Naive thymus-derived CD4-positive, alpha-beta T cell (primary cell): ENCODE data around the gene SORCS2. TPM values are rescaled to one million over a fixed set of nuclear protein-coding genes. Genes with fewer than 3 reads are reported as not detected.
A peak's percentile ranks its signal among the peaks of the same experiment; 100 is the strongest.

Experiments
- ATAC-seq: fragments of 150-1000 bp; cut with Tn5 transposase; 2 replicates; pipeline ENCODE4 v1.10.0; 2021; ENCODE audit warnings: mild to moderate bottlenecking, moderate library complexity
- CTCF ChIA-PET: fragments of 350-600 bp; sonication (Branson Sonifier 250); formaldehyde crosslinking; loops from one replicate; lab custom pipeline; 2021; ENCODE audit warnings: antibody characterized with exemption; lab: Charles Lee
- POLR2A ChIA-PET: fragments of 350-600 bp; sonication (Branson Sonifier 250); formaldehyde crosslinking; loops from one replicate; lab custom pipeline; 2021; ENCODE audit warnings: antibody characterized with exemption, inconsistent platforms; lab: Charles Lee
- DNase-seq, 9 donors: peaks; one replicate each; pipeline versions ENCODE4 v3.0.0 to v3.0.0-alpha.2; 2020 to 2022; ENCODE audit warnings: mixed read lengths in 1 of 9
- H3K27ac ChIP-seq: one replicate; pipeline ENCODE4 v1.7.0; 2013; ENCODE audit warnings: mild to moderate bottlenecking, low read depth, low read length, moderate library complexity
- H3K27me3 ChIP-seq, 2 donors: one replicate each; pipeline ENCODE4 v1.7.0; 2013; ENCODE audit warnings: low read length in 2 of 2, mild to moderate bottlenecking in 2 of 2, moderate library complexity in 2 of 2; ENCODE audit not compliant: control insufficient read depth in 2 of 2, insufficient read depth in 2 of 2
- H3K36me3 ChIP-seq, 3 experiments: 1 replicate in 2 of 3; 2 replicates in 1 of 3; pipeline ENCODE4 v1.7.0; 2013; ENCODE audit warnings: low read length in 3 of 3, mild to moderate bottlenecking in 3 of 3, moderate library complexity in 1 of 3; ENCODE audit not compliant: insufficient read depth in 3 of 3, control insufficient read depth in 2 of 3
- H3K4me1 ChIP-seq, 2 donors: one replicate each; pipeline ENCODE4 v1.7.0; 2013; ENCODE audit warnings: low read length in 2 of 2, mild to moderate bottlenecking in 2 of 2, moderate library complexity in 1 of 2; ENCODE audit not compliant: control insufficient read depth in 2 of 2, insufficient read depth in 2 of 2
- H3K4me3 ChIP-seq: 2 replicates; pipeline ENCODE4 v1.7.0; 2013; ENCODE audit warnings: mild to moderate bottlenecking, low read length
- H3K9me3 ChIP-seq, 3 experiments: 1 replicate in 2 of 3; 2 replicates in 1 of 3; pipeline ENCODE4 v1.7.0; 2013; ENCODE audit warnings: low read length in 3 of 3; ENCODE audit not compliant: control insufficient read depth in 2 of 3
- H3K27ac Mint-ChIP-seq, 9 donors: one replicate each; pipeline ENCODE4 v1.8.0; 2020 to 2022; ENCODE audit warnings: mixed read lengths in 9 of 9, mild to moderate bottlenecking in 8 of 9, moderate library complexity in 5 of 9, inconsistent platforms in 2 of 9
- H3K27me3 Mint-ChIP-seq, 5 donors: one replicate each; pipeline ENCODE4 v1.8.0; 2021 to 2022; ENCODE audit warnings: mixed read lengths in 5 of 5, mild to moderate bottlenecking in 1 of 5
- H3K36me3 Mint-ChIP-seq, 5 donors: one replicate each; pipeline ENCODE4 v1.8.0; 2020 to 2022; ENCODE audit warnings: mixed read lengths in 5 of 5, mild to moderate bottlenecking in 3 of 5, inconsistent platforms in 1 of 5
- H3K4me1 Mint-ChIP-seq, 7 donors: one replicate each; pipeline ENCODE4 v1.8.0; 2020 to 2022; ENCODE audit warnings: mixed read lengths in 7 of 7, mild to moderate bottlenecking in 3 of 7, inconsistent platforms in 1 of 7
- H3K4me3 Mint-ChIP-seq, 10 donors: one replicate each; pipeline ENCODE4 v1.8.0; 2020 to 2022; ENCODE audit warnings: mild to moderate bottlenecking in 10 of 10, mixed read lengths in 10 of 10, moderate library complexity in 6 of 10, inconsistent platforms in 2 of 10
- H3K9me3 Mint-ChIP-seq, 11 donors: one replicate each; pipeline ENCODE4 v1.8.0; 2020 to 2022; ENCODE audit warnings: mixed read lengths in 11 of 11, mild to moderate bottlenecking in 4 of 11, inconsistent platforms in 1 of 11, moderate library complexity in 1 of 11
- intact Hi-C, 2 donors: fragments of 100-400 bp; cut with micrococcal nuclease; formaldehyde crosslinking; loops; one replicate each; pipeline ENCODE4 v1.15.1; 2023
- polyA plus RNA-seq, 2 donors: library from polyadenylated mRNA; unstranded; fragments of 300-500 nt; fragmentation: Illumina TruSeq; gene quantifications; one replicate each; pipeline ENCODE4 v1.2.3, GENCODE V29; 2021
- total RNA-seq, 6 experiments: library from RNA in 5 of 6; stranded (reverse) in 5 of 6; gene quantifications; 1 replicate in 5 of 6; 2 replicates in 1 of 6; pipeline ENCODE4 v1.2.3 and lab custom pipeline; 2021 to 2026

SORCS2 gene
- total and polyA plus RNA-seq, 7 experiments from 2014 or later: 0.10 TPM; not detected in 6

DNA sequence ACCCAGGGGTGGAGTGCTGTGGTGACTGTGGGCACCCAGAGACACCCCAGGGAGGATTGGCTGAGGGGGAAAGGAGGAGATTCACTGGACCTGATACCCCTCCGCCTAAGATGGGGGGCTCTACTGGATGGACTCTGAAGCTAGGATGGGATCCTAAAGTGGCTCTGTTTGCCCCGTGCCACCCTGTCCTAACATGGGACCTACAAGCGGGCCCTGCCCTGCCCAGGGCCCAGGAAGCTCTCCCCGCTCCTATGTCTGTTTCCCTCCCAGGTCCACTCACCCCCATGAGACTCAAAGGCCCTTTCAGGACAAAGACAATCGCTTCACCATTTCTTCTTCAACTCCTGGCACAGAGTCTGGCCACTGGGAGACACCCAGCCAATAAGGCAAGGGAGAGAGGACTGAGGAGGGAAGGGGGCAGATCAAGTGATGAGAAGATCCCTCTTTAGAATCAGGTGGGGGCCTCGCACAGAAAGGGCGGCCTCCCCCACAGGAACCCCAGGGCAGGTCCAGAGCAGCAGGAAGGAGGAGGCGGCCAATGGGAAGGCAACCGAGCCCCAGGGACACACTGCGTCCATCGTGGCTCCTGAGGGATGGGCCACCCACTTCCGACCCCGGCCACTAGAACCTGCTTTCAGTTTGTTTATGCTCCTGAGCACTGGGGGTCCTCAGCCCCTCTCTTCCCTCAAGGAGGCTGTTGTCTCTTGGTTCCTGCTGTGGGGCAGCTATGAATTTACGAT is 592.0 kb downstream of the SORCS2 start:
- H3K36me3 Mint-ChIP-seq: peaks cover 0 to 34% (median 4%) of the 10 kb centered on the region in 5 donors
- CTCF ChIA-PET: no interaction called here

GRCh38 chr4:7785017-7785416 is 592.7 kb downstream of the SORCS2 start:
- Mint-ChIP-seq H3K4me3 (no peak overlapping the region), H3K36me3 (peaks cover 0 to 29% (median 4%) of the 10 kb centered on the region in 5 donors), H3K9me3 (no peaks in the 10 kb centered on the region), H3K27ac (peak overlapping the region in 1 of 9 donors; percentile 9), H3K4me1 (peaks cover 6 to 35% (median 25%) of the 10 kb centered on the region in 7 donors), H3K27me3 (no peaks in the 10 kb centered on the region)
- Histone ChIP-seq H3K27ac (no peak overlapping the region), H3K36me3 (peaks cover 0 to 12% (median 0%) of the 10 kb centered on the region in 3 experiments), H3K4me1 (peaks cover 0 to 10% of the 10 kb centered on the region in 2 donors), H3K4me3 (no peak overlapping the region), H3K9me3 (no peaks in the 10 kb centered on the region), H3K27me3 (no peaks in the 10 kb centered on the region)
- ChIA-PET POLR2A (no interaction called here), CTCF (no interaction called here)
- ATAC-seq (no peak), DNase-seq (no peak)
- intact Hi-C loops: no loop called here

More for the DNA sequence above, 592.0 kb downstream of the SORCS2 start:
- intact Hi-C loops: no loop called here
- Histone ChIP-seq H3K27ac (no peak overlapping the region), H3K36me3 (peaks cover 0 to 12% (median 0%) of the 10 kb centered on the region in 3 experiments), H3K27me3 (no peaks in the 10 kb centered on the region), H3K4me1 (peaks cover 0 to 10% of the 10 kb centered on the region in 2 donors), H3K4me3 (no peak overlapping the region), H3K9me3 (no peaks in the 10 kb centered on the region)
- ATAC-seq: no peak
- Mint-ChIP-seq H3K4me3 (no peak overlapping the region), H3K27ac (peak overlapping the region in 5 of 9 donors; percentile 9 to 78 (median 34)), H3K4me1 (peaks cover 6 to 42% (median 28%) of the 10 kb centered on the region in 7 donors), H3K27me3 (no peaks in the 10 kb centered on the region), H3K9me3 (no peaks in the 10 kb centered on the region)
- DNase-seq: no peak
- POLR2A ChIA-PET: no interaction called here

- POLR2A ChIA-PET: no interaction called here
- H3K36me3 ChIP-seq: peaks cover 0 to 16% (median 0%) of the 10 kb centered on the region in 3 experiments
- H3K4me1 ChIP-seq: peaks cover 0 to 10% of the 10 kb centered on the region in 2 donors
- no peak overlapping the region for H3K27ac ChIP-seq
- Mint-ChIP-seq H3K9me3 (no peaks in the 10 kb centered on the region), H3K4me3 (no peak overlapping the region), H3K27ac (no peak overlapping the region), H3K27me3 (no peaks in the 10 kb centered on the region), H3K36me3 (peaks cover 0 to 33% (median 6%) of the 10 kb centered on the region in 5 donors), H3K4me1 (peaks cover 6 to 29% (median 19%) of the 10 kb centered on the region in 7 donors)
- CTCF ChIA-PET: interaction anchor here (1.4 kb wide), 1 partner anchor 16 kb away, joined by 3 read pairs; no protein-coding TSS in a partner anchor
- H3K4me3 ChIP-seq: no peak overlapping the region
- intact Hi-C loops: no loop called here
- ATAC-seq (no peak), DNase-seq (no peak)
- no peaks in the 10 kb centered on the region for H3K9me3 ChIP-seq
- H3K27me3 ChIP-seq: no peaks in the 10 kb centered on the region
Measured at GRCh38 chr4:7786040-7786439, 593.7 kb downstream of the SORCS2 start.

DNA sequence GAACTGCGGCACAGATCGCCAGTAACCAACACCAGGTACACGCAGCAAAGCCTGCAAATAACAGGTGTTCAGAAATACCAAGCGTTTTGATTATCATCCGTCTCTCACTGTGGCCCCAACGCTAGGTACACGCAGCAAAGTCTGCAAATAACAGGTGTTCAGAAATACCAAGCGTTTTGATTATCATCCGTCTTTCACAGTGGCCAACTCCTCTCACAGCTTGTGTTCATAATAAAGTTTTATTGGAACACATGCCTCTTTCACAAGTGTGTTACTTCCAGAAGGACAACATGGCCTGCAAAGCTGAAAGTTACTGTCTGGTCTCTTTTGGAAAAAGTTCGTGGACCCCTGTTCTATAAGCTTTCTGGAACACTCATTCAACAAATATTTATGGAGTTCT is 594.2 kb downstream of the SORCS2 start:
- peaks cover 6 to 25% (median 14%) of the 10 kb centered on the region in 7 donors for H3K4me1 Mint-ChIP-seq
- H3K27ac Mint-ChIP-seq: no peak overlapping the region
- Histone ChIP-seq H3K4me1 (peaks cover 0 to 8% of the 10 kb centered on the region in 2 donors), H3K36me3 (peaks cover 0 to 17% (median 0%) of the 10 kb centered on the region in 3 experiments), H3K9me3 (no peaks in the 10 kb centered on the region), H3K27me3 (no peaks in the 10 kb centered on the region), H3K27ac (no peak overlapping the region), H3K4me3 (no peak overlapping the region)
- ChIA-PET CTCF (interaction anchor here (1.4 kb wide), 1 partner anchor 17 kb away, joined by 3 read pairs; no protein-coding TSS in a partner anchor), POLR2A (no interaction called here)
- no peak for ATAC-seq
- H3K9me3 Mint-ChIP-seq: no peaks in the 10 kb centered on the region
- H3K36me3 Mint-ChIP-seq: peaks cover 0 to 36% (median 8%) of the 10 kb centered on the region in 5 donors
- intact Hi-C loops: no loop called here
- no peak overlapping the region for H3K4me3 Mint-ChIP-seq
- no peak for DNase-seq
- H3K27me3 Mint-ChIP-seq: no peaks in the 10 kb centered on the region

- no peaks in the 10 kb centered on the region for H3K27me3 ChIP-seq
- ChIA-PET CTCF (interaction anchor here (1.4 kb wide), 1 partner anchor 17 kb away, joined by 3 read pairs; no protein-coding TSS in a partner anchor), POLR2A (no interaction called here)
- H3K27ac ChIP-seq: no peak overlapping the region
- Mint-ChIP-seq H3K4me3 (no peak overlapping the region), H3K4me1 (peaks cover 3 to 19% (median 9%) of the 10 kb centered on the region in 7 donors), H3K9me3 (no peaks in the 10 kb centered on the region), H3K27ac (peak overlapping the region in 1 of 9 donors; percentile 62), H3K27me3 (no peaks in the 10 kb centered on the region), H3K36me3 (peaks cover 0 to 41% (median 8%) of the 10 kb centered on the region in 5 donors)
- H3K36me3 ChIP-seq: peaks cover 0 to 17% (median 0%) of the 10 kb centered on the region in 3 experiments
- intact Hi-C loops: no loop called here
- no peaks in the 10 kb centered on the region for H3K9me3 ChIP-seq
- no peak for ATAC-seq
- peaks cover 0 to 3% of the 10 kb centered on the region in 2 donors for H3K4me1 ChIP-seq
- no peak for DNase-seq
- no peak overlapping the region for H3K4me3 ChIP-seq
Measured at GRCh38 chr4:7787067-7787466, 594.7 kb downstream of the SORCS2 start.

GRCh38 chr4:7787681-7788141 is 595.4 kb downstream of the SORCS2 start:
- no peak for ATAC-seq
- CTCF ChIA-PET: no interaction called here

More at GRCh38 chr4:7787681-7788141, 595.4 kb downstream of the SORCS2 start:
- Mint-ChIP-seq H3K4me3 (no peak overlapping the region), H3K36me3 (peaks cover 0 to 48% (median 8%) of the 10 kb centered on the region in 5 donors), H3K9me3 (no peaks in the 10 kb centered on the region), H3K27me3 (no peaks in the 10 kb centered on the region), H3K27ac (no peak overlapping the region), H3K4me1 (peaks cover 0 to 13% (median 3%) of the 10 kb centered on the region in 7 donors)
- intact Hi-C loops: no loop called here
- Histone ChIP-seq H3K4me3 (no peak overlapping the region), H3K27me3 (no peaks in the 10 kb centered on the region), H3K9me3 (no peaks in the 10 kb centered on the region), H3K36me3 (peaks cover 0 to 17% (median 5%) of the 10 kb centered on the region in 3 experiments), H3K27ac (no peak overlapping the region), H3K4me1 (no peaks in the 10 kb centered on the region)
- DNase-seq: no peak
- POLR2A ChIA-PET: no interaction called here
